Tibial nerve (tissue), 4 donors: ENCODE data around the gene CCDC182. TPM values are rescaled to one million over a fixed set of nuclear protein-coding genes. Genes with fewer than 3 reads are reported as not detected.

Source experiments
- DNase-seq, 2 donors: peaks; one replicate each; pipeline ENCODE4 v3.0.0-alpha.2; 2019; ENCODE audit warnings: low spot score in 2 of 2
- H3K27ac ChIP-seq, 4 donors: fragments of 200-600 bp; sonication (generic) in 3 of 4; one replicate each; pipeline ENCODE4 v1.5.1; 2017 to 2019; ENCODE audit warnings: mild to moderate bottlenecking in 1 of 4
- H3K27me3 ChIP-seq, 2 donors: fragments of 200-600 bp; sonication (generic) in 1 of 2; one replicate each; pipeline versions ENCODE4 v1.5.1 to v1.6.0; 2017 to 2019
- H3K36me3 ChIP-seq, 3 donors: fragments of 200-600 bp; sonication (generic); one replicate each; pipeline ENCODE4 v1.5.1; 2018 to 2019
- H3K4me1 ChIP-seq, 4 donors: fragments of 200-600 bp; sonication (generic) in 3 of 4; one replicate each; pipeline ENCODE4 v1.5.1; 2017 to 2019
- H3K4me3 ChIP-seq, 4 donors: fragments of 200-600 bp; sonication (generic) in 3 of 4; one replicate each; pipeline ENCODE4 v1.5.1; 2017 to 2019; ENCODE audit warnings: mild to moderate bottlenecking in 1 of 4, moderate library complexity in 1 of 4
- H3K9me3 ChIP-seq, 4 donors: fragments of 200-600 bp; sonication (generic) in 3 of 4; one replicate each; pipeline ENCODE4 v1.5.1; 2017 to 2019
- EP300 ChIP-seq, 2 donors: sonication (generic); formaldehyde crosslinking; IDR thresholded peaks; one replicate each; pipeline ENCODE4 v1.6.1; 2017; ENCODE audit warnings: antibody characterized with exemption in 2 of 2, mild to moderate bottlenecking in 1 of 2
- POLR2A ChIP-seq, 2 donors: fragments of 450-650 bp; IDR thresholded peaks; one replicate each; pipeline ENCODE4 v1.6.1; 2017; ENCODE audit warnings: antibody characterized with exemption in 2 of 2, mild to moderate bottlenecking in 2 of 2, moderate library complexity in 2 of 2
- WGBS, 2 donors: methylation state at CpG; one replicate each; pipeline ENCODE4 v1.1.5; 2018; 5-methylcytosine and 5-hydroxymethylcytosine counted together
- total RNA-seq, 4 donors: library from RNA; depleted of rRNA; stranded (reverse); fragments of >200 nt; gene quantifications; one replicate each; pipeline ENCODE4 v1.1.0, GENCODE V29; 2016
- TF ChIP-seq, protein P1 (sequence below), 5 experiments: fragments of 200-600 bp in 3 of 5; fragments of 450-650 bp in 2 of 5; sonication (generic) in 3 of 5; IDR thresholded peaks; one replicate each; pipeline ENCODE4 v1.5.1; 2016 to 2019; ENCODE audit warnings: antibody characterized with exemption in 5 of 5, mild to moderate bottlenecking in 3 of 5, moderate library complexity in 2 of 5

The CCDC182 gene
- total RNA-seq, 4 donors from 2014 or later = not detected

DNA sequence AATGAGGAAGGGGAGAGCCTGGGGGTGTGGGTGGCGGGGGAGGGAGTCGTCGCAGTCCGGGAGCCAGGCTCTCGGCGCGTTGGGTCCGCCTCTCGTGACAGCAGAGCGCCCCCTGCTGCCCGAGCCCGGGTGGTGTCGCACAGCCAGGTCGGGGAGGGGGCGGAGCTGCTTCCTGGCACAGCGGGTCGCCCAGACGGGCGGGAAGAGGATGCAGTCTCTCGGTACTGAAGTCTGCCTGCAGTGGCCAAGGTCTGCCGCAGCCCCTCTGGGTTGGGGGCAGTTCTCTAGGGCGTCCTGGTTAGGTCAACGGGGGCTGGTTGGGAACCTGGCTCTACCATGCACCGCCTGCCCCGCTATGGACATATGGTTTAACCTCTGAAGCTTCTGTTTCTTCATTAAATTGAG lies 38.2 kb upstream of the CCDC182 start:
- WGBS, 2 donors = 7 to 11% methylated on average over 17 to 25 of the region's 25 CpGs
- peak; percentile 19 to 43 for DNase-seq
- H3K9me3 ChIP-seq = no peaks in the 10 kb centered on the region

DNA sequence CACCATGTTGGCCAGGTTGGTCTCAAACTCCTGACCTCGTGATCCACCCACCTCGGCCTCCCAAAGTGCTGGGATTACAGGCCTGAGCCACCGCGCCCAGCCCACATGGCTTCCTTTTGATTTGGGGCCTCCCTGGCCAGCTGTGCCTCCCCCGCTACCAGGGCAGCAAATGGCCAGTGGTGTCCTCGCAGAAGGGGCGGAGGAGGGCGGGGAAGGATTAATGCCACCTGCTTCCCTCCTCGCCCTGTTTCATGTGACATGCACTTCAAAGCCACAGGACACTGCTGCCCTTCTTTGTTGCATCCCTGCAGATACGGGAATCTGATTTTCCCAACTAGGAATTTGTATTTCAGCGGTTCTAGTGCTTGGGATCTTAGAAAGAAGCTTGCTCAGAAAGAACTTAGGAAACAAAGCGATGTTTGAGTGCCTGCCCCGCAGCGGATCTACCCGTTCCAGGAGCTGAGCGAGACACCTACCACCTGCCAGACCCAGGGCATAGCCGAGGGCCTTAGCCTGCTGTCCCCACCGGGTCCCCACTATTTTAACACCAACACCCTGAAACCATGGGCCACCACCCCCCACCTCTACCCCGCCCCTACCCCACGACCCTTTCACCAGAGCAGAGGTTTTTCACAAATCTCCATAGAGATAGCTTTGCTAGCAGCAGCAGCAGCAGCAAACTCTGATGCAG lies 37.7 kb upstream of the CCDC182 start:
- no peaks in the 10 kb centered on the region for H3K9me3 ChIP-seq
- H3K4me3 ChIP-seq = peak overlapping the region in 2 of 4 donors; percentile 1 to 4
- TF ChIP-seq POLR2A (IDR thresholded peaks at IDR 0.05) (no peak), EP300 (IDR thresholded peaks at IDR 0.05) (no peak)
- DNase-seq = no peak
- no peaks in the 10 kb centered on the region for H3K36me3 ChIP-seq
- H3K27ac ChIP-seq = no peak overlapping the region
- H3K4me1 ChIP-seq = peaks cover 0 to 21% (median 6%) of the 10 kb centered on the region in 4 donors
- 39 to 53% methylated on average over 20 of the region's 20 CpGs for WGBS, 2 donors
- peaks cover 0 to 32% of the 10 kb centered on the region in 2 donors for H3K27me3 ChIP-seq

More for the DNA sequence above, 38.2 kb upstream of the CCDC182 start:
- TF ChIP-seq POLR2A (IDR thresholded peaks at IDR 0.05) (no peak), EP300 (IDR thresholded peaks at IDR 0.05) (no peak)
- TF ChIP-seq, protein P1, sequence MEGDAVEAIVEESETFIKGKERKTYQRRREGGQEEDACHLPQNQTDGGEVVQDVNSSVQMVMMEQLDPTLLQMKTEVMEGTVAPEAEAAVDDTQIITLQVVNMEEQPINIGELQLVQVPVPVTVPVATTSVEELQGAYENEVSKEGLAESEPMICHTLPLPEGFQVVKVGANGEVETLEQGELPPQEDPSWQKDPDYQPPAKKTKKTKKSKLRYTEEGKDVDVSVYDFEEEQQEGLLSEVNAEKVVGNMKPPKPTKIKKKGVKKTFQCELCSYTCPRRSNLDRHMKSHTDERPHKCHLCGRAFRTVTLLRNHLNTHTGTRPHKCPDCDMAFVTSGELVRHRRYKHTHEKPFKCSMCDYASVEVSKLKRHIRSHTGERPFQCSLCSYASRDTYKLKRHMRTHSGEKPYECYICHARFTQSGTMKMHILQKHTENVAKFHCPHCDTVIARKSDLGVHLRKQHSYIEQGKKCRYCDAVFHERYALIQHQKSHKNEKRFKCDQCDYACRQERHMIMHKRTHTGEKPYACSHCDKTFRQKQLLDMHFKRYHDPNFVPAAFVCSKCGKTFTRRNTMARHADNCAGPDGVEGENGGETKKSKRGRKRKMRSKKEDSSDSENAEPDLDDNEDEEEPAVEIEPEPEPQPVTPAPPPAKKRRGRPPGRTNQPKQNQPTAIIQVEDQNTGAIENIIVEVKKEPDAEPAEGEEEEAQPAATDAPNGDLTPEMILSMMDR (IDR thresholded peaks at IDR 0.05) = peak; percentile 52 to 67 (median 59)
- no peak overlapping the region for H3K27ac ChIP-seq
- peaks cover 0 to 34% of the 10 kb centered on the region in 2 donors for H3K27me3 ChIP-seq
- H3K4me3 ChIP-seq = peak overlapping the region in 2 of 4 donors; percentile 1 to 4
- no peaks in the 10 kb centered on the region for H3K36me3 ChIP-seq
- H3K4me1 ChIP-seq = peaks cover 0 to 21% (median 6%) of the 10 kb centered on the region in 4 donors

DNA sequence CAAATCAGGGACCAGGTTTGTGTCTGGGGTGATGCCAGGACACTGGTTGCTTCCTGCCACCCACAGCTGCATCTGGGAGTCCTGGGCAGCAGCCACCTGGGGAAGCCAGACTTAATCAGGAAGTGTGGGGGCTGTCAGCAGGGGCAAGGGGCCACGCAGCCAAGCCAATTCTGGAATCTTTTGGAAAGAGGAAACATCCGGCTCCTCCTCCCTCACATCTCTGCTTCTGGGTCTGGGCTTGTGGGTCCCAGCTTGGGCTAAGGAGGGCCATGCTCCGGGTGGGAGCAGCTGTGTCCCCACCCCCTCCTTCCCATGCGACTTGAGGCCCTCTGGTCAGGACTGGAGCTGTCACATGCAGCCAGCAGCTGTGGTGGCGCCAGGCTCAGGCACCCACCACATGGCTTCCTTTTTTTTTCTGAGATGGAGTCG lies 37.0 kb upstream of the CCDC182 start:
- Histone ChIP-seq H3K36me3 (no peaks in the 10 kb centered on the region), H3K4me1 (peaks cover 0 to 21% (median 6%) of the 10 kb centered on the region in 4 donors), H3K27me3 (peaks cover 0 to 32% of the 10 kb centered on the region in 2 donors), H3K9me3 (no peaks in the 10 kb centered on the region), H3K4me3 (no peak overlapping the region), H3K27ac (no peak overlapping the region)
- DNase-seq = no peak
- TF ChIP-seq POLR2A (IDR thresholded peaks at IDR 0.05) (no peak), EP300 (IDR thresholded peaks at IDR 0.05) (no peak)
- TF ChIP-seq, protein P1 (IDR thresholded peaks at IDR 0.05) = no peak
- 32 to 38% methylated on average over 6 of the region's 6 CpGs for WGBS, 2 donors

DNA sequence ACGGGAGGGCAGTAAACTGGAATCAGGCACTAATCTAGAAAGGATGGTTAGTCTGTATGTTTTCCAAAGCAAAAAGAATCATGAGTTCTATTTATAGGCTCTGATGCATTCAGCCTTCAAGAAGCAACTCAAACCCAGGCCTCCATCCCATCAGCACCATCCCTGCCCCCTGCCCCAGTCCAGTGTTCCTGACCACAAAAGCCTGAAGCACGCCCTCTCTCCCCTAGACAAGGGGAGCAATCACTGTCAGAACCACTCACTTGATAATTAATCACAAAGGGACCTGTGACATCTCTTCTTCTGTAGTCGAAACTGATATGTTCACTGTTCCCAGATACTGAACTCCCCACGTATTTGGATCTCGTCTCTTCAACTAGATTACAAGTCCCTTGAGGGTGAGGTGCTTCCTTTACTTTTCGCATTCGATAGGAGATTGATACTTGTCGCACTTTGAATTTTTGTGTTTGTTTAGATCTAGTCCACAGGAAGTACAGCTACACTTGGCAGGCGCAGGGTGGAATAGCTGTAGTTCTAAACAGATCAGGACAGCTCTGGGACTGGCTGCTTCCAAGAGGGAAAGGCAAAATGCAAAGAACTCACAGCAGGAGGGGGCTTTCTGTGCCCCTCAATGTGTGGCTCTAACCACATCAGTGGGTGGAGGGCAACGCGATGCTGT lies 36.4 kb upstream of the CCDC182 start:
- Histone ChIP-seq H3K27me3 (peaks cover 0 to 32% of the 10 kb centered on the region in 2 donors), H3K9me3 (no peaks in the 10 kb centered on the region), H3K36me3 (no peaks in the 10 kb centered on the region), H3K4me3 (no peak overlapping the region), H3K4me1 (peaks cover 0 to 21% (median 6%) of the 10 kb centered on the region in 4 donors), H3K27ac (no peak overlapping the region)
- DNase-seq = no peak
- WGBS, 2 donors = 55 to 57% methylated on average over 11 of the region's 11 CpGs
- TF ChIP-seq, protein P1 (IDR thresholded peaks at IDR 0.05) = no peak
- TF ChIP-seq POLR2A (IDR thresholded peaks at IDR 0.05) (no peak), EP300 (IDR thresholded peaks at IDR 0.05) (no peak)

DNA sequence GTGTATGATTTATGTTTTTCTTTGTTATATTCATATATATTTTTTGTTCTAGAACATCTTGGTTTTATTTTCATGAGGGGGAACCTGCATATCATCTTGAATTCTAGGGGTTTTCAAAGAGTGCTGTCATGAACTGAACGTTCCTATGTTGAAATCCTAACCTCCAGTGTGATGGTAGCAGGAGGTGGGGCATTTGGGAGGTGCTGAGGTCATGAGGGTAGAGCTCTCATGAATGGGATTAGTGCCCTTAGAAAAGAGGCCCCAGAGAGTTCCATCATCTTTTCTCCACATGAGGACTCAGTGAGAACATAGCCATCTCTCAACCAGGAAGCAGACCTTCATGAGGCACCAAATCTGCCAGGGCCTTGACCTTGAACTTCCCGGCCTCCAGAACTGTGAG lies 34.6 kb upstream of the CCDC182 start:
- H3K4me1 ChIP-seq = peaks cover 0 to 21% (median 6%) of the 10 kb centered on the region in 4 donors
- DNase-seq = no peak
- 59% methylated on average over 2 of the region's 2 CpGs for WGBS, 2 donors
- H3K27ac ChIP-seq = no peak overlapping the region
- TF ChIP-seq EP300 (IDR thresholded peaks at IDR 0.05) (no peak), POLR2A (IDR thresholded peaks at IDR 0.05) (no peak)
- TF ChIP-seq, protein P1 (IDR thresholded peaks at IDR 0.05) = no peak
- no peak overlapping the region for H3K4me3 ChIP-seq
- no peaks in the 10 kb centered on the region for H3K36me3 ChIP-seq
- H3K9me3 ChIP-seq = no peaks in the 10 kb centered on the region
- H3K27me3 ChIP-seq = peaks cover 0 to 30% of the 10 kb centered on the region in 2 donors
